NCI-H748 (cell line): ENCODE results near the gene LDB3.
A peak's percentile ranks its signal among the peaks of the same experiment; 100 is the strongest.

Source experiments
- DNase-seq: peaks from one replicate; lab custom pipeline; 2025; ENCODE audit not compliant: unreplicated experiment; lab: John Stamatoyannopoulos, UW

Gene LDB3

GRCh38 chr10:86651021-86651471 is 17.3 kb upstream of the LDB3 start:
- peak; percentile 5 for DNase-seq

DNA sequence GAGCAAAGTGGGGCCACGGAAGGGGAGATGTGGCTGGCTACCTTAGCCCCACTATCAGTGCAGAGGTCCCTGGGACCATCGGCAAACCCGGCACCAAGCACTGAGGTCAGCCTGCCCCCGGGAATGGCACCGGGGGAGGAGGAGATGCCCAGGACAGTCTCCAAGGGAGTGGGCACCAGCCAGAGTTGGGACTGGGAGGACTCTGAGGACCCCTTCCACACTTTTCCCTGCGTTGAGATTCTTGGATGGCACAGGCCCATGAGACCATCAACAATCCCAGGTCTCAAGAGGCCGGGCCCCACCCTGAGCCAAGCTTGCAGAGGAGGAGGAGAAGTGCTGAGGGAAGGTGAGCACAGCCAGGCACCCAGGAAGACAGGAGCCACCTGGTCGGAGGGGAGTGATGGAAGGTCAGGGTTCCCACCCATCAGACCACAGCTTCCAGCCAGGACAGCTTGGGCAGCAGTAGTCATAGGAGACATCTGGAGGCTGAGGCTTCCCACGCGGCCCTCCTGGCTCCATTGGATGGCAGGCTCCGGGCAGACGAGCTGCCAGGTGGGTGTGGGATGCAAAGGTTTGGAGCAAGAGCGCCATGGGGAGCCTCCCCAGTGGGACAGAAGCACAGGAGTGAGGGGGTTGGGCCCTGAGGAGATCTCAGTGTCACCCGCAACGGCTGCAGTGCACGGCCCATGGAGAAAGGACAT is 16.5 kb upstream of the LDB3 start:
- DNase-seq = no peak

DNA sequence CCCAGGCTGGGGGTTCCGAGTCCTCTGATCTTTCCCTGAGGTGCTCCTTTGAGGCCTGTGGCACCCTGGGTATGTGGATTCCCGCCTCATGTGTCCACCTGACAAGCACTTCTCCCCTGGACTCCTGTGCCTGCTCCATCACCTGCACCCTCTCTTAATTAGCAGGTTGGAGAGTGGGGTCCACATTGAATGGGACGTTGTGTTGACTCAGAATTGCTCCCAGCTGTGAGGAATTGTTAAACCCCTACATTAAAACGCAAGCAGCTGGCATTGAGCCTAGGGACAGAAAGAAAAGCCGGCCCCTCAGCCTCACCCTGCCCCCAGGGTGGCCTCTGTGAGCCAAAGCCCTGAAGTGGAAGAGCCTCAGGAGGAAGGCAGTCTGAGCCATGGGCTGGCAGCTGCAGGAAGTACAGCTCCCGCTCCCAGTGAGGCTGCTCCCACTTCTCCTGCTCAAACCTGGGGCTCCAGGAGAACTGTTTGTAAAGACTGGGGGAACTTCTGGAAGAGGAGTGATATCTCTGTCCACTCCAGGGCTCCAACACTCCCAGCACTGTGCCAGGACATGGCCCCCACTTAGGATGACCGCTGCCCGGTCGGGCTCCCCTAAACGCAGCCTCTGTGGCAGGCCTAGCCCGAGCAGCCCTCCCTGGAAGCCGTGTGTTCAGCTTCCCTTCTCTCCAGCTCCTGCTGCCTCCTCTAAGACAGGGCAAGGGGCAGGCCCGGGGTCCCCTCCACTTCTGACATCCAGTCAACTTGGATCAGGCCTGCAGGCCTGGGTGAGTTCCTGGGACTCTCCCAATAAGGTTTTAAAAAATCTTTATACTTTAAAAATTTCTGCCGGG is 15.7 kb upstream of the LDB3 start:
- peak; percentile 94 for DNase-seq

DNA sequence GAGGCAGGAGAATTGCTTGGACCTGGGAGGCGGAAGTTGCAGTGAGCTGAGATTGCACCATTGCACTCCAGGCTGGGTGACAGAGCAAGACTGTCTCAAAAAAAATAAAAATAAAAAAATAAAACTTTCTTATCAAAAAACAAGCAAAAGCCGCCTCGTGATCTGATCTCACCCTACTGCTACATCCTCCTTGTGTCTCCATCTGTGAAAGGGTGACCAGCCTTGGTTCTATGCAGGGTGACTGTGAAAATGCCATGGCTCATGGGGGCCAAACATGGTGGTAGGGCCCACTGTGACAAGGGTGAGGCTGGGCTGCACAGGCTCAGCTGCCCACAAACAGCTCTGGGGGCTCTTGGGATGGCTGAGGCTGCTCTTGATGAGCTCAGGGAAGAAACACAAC is 14.9 kb upstream of the LDB3 start:
- DNase-seq = no peak

GRCh38 chr10:86653987-86654386 is 14.3 kb upstream of the LDB3 start:
- DNase-seq = no peak

DNA sequence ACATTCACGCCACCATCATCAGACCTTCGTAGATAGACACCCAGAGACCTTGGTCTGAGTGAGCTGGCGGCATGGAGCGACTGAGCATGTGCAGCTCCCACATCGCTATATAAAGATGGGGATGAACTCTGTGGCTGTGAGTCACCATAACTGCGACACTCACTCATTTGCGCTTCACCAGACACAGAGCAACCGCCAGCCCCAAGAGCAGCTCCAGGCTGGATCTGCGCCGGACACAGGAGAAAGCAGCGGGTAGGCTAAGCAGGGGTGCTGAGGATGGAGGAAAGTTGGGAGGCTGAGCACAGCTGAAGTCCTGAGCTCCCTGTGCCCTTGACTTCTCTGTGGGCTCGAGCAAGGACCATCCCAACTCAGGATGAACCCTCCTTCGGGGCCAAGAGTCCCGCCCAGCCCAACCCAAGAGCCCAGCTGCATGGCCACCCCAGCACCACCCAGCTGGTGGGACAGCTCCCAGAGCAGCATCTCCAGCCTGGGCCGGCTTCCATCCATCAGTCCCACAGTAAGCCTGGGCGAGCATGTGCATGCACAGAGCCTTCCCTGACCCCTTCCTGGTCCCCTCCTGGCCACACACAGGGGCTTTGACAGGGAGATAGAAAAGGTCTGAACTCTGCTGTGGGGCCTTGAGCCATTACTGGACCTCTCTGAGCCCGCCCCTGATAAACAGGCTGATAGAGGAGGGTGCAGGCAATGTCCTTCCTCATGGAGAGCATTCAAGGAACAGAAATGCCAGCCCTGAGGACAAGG is 13.7 kb upstream of the LDB3 start, which contains the start of gene OPN4:
TSS of gene OPN4 (plus strand) at position 137 of the 762 bp plus-strand sequence. CDS start at position 374, 237 bp downstream.
- DNase-seq = no peak

DNA sequence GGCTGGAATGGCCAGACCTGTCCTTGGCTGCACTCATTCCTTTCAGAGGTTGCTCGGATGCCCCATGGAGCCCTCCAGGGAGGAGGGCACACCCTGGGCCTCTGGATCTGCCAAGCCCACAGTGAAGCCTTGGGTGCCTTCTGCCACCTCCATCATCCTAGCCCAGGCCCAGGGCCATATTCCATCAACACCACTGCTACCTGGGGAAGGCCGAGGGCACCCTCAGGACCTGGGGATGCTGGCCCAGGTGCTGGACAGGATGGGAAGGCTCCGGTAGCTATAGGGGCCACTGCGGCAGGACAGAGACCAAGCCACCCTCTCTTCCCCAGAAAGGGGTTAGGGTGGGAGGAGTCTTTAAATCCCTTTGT is 13.2 kb upstream of the LDB3 start:
- no peak for DNase-seq

DNA sequence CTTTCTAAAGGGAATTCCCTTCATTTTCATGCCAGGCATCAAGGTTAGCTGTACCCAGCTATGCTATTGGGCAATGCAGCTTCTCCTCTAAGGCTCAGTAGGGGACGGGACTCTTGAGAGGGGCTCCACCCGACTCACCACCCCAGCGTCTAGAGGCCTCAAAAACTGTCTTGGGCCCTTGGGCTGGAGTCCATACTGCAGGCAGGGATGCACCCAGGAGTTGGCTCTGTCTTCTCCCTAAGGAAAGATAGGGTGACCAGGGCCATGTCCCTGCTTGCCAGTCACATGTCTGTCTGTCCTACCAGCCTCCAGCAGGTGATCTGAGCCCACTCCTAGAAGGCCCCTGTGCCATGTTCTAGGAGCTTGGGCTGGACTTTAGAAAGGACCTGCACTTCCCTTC is 12.7 kb upstream of the LDB3 start:
- DNase-seq = no peak

DNA sequence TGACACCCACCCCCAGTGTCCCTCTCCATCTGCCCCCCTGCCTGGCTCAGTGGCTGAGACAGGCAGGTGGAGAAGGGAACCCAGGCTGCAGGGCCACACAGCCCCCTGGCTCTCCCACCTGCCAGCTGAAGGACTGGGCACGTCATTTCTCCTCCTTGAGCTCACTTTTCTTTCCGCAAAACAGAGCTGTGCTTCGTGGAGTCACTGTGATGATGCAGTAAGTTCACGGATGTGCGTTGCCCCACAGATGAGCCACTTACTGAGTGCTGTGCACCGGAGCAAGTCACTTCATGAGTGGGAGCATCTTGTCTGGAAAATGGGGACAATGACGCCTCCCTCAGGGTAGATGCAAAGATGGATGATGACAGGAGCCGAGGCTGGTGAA is 11.3 kb upstream of the LDB3 start:
- DNase-seq = no peak

DNA sequence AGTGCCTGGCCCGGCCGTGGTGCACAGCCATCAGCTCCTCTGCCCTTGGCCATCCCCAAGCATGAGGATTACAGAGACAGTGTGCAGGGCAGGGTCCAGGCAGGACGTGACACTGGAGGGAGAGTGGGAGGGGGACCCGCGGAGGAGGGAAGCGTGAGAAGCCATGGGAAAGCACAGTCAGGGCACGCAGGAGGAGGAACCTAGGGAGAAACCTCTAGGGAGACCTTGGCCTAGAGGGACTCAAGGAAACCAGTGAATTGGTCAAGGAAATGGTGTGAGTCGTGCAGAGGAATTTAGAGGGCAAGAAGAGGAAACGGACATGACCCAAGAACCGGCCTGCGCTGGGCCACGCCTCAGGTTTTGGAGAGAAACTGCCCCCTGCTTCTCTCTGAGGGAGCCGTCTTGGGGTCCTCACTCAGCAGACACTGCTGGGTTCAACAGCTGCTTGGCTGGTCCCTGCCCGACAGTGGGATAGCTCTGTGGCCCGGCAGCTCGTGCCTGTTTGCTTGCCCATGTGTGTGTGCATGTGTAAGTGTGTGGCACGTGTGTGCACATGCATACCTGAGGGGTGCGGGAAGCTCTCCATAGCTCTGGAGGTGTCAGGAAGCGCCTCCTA is 10.8 kb upstream of the LDB3 start:
- DNase-seq = no peak

DNA sequence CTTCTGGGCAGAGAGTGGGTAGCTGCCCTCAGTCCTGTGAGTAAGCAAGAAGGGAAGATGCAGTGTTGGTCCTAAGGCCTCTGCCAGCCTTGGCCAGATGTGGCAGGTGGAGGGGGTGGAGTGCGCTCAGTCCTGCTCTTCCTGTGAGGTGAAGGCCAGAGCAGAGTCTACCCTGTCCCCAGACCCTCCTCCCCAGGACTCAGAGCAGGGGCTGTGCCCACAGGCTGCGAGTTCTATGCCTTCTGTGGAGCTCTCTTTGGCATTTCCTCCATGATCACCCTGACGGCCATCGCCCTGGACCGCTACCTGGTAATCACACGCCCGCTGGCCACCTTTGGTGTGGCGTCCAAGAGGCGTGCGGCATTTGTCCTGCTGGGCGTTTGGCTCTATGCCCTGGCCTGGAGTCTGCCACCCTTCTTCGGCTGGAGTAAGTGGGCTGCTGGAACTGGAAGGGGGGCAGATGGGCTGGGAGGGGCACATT is 10.0 kb upstream of the LDB3 start:
- no peak for DNase-seq

- DNase-seq = no peak
Measured at GRCh38 chr10:86658751-86659150, 9.6 kb upstream of the LDB3 start.

DNA sequence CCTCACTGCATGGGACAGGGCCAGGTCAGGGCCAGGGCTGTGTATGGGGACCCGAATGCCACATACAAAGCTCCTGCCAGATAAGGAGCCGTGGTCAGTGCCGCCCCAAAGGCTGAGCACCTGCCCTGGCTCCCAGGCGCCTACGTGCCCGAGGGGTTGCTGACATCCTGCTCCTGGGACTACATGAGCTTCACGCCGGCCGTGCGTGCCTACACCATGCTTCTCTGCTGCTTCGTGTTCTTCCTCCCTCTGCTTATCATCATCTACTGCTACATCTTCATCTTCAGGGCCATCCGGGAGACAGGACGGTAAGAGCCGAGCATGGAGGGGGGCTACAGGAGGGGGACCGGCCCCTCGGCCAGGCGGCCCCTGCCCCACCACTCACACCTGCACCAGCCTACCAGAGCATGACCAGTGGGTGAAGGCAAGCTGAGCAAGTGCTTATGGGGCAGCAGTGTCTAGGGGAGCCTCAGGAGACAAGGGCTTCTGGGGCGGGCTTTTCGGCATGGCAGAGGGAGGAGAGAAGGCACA is 9.1 kb upstream of the LDB3 start:
- DNase-seq = no peak

GRCh38 chr10:86659721-86660453 is 8.4 kb upstream of the LDB3 start:
- no peak for DNase-seq

GRCh38 chr10:86661161-86662025 is 6.9 kb upstream of the LDB3 start:
- DNase-seq = no peak

DNA sequence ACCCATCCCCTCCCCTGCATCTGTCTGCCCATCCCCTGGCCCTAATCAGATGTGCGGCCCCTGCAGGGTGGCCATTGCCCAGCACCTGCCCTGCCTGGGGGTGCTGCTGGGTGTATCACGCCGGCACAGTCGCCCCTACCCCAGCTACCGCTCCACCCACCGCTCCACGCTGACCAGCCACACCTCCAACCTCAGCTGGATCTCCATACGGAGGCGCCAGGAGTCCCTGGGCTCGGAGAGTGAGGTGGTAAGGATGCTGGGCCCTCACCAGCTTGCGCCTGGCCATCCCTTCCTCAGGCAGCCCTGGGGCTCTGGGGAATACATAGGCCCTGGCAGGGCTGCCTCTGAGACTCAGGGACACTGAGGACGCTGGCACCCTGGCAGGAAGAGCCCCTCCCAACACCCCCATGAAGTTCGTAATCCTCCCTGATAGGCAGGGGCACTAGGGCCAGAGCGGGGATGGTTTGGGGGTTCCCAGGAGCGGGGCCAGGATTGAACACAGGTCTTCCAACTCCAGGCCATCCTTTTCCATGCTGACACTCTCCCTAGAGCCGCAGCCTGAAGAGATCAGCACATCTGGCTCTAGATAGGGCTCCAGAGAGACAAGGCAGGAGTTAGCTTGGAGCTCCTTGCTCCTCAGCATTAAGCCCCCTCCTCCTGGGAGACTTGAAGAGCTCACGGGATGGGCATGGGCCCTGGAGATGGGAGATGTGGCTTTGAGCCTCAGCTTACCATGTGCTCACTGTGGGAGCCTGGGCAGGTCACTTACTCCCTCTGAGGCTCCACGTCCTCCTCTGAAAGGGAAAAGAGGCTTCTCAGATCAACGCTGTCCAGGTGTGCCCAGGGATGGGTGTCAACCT is 5.9 kb upstream of the LDB3 start:
- no peak for DNase-seq

DNA sequence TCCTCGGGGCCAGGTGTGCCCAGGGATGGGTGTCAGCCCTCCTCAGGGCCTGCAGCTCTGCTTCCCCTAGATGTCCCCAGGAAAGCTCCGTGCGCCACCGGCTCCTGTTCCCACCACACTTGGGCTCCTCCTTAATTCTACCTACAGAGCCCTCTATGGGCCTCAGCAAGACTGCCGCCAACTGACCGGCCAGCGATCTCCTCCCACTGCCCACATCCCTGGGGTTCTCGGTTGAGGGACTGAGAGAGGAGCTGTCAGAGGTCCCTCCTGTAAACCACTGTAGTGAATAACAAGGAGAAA is 5.3 kb upstream of the LDB3 start:
- no peak for DNase-seq

- no peak for DNase-seq
Measured at GRCh38 chr10:86663576-86664339, 4.6 kb upstream of the LDB3 start.
